OCI-M1 (cell line): ENCODE data around the gene PTPRN2.
"Not testable (repeated sequence)": the region's sequence is repeated elsewhere in the genome, so short reads cannot be mapped to it uniquely, and the experiment has no call there.

ENCODE experiments used
- DNase-seq: peaks from one replicate; lab custom pipeline; 2025; lab: John Stamatoyannopoulos, UW

The PTPRN2 gene

GRCh38 chr7:158443688-158444483 is 143.7 kb downstream of the PTPRN2 start:
- no peak for DNase-seq

GRCh38 chr7:158443014-158443687 is 144.5 kb downstream of the PTPRN2 start:
- no peak for DNase-seq

- no peak for DNase-seq
Observed at GRCh38 chr7:158442260-158442659, 145.4 kb downstream of the PTPRN2 start.

- DNase-seq: no peak
Observed at GRCh38 chr7:158439035-158439434, 148.6 kb downstream of the PTPRN2 start.

GRCh38 chr7:158432369-158433341 is 155.0 kb downstream of the PTPRN2 start:
- no peak for DNase-seq

GRCh38 chr7:158431941-158432347 is 155.7 kb downstream of the PTPRN2 start:
- no peak for DNase-seq

GRCh38 chr7:158431055-158431940 is 156.3 kb downstream of the PTPRN2 start:
- DNase-seq: no peak

- no peak for DNase-seq
Observed at GRCh38 chr7:158430308-158431034, 157.2 kb downstream of the PTPRN2 start.

- no peak for DNase-seq
Observed at GRCh38 chr7:158428837-158429753, 158.5 kb downstream of the PTPRN2 start.

- no peak for DNase-seq
Observed at GRCh38 chr7:158428131-158428836, 159.3 kb downstream of the PTPRN2 start.

GRCh38 chr7:158425676-158426075 is 161.9 kb downstream of the PTPRN2 start:
- not testable (repeated sequence) for DNase-seq

- DNase-seq: no peak
Observed at GRCh38 chr7:158424531-158424930, 163.1 kb downstream of the PTPRN2 start.

GRCh38 chr7:158424011-158424410 is 163.6 kb downstream of the PTPRN2 start:
- DNase-seq: no peak

GRCh38 chr7:158422887-158423560 is 164.6 kb downstream of the PTPRN2 start:
- DNase-seq: no peak

- DNase-seq: no peak
Observed at GRCh38 chr7:158422196-158422886, 165.3 kb downstream of the PTPRN2 start.

GRCh38 chr7:158421361-158421760 is 166.3 kb downstream of the PTPRN2 start:
- no peak for DNase-seq

GRCh38 chr7:158420591-158421340 is 166.9 kb downstream of the PTPRN2 start:
- DNase-seq: no peak
